ES-I3 (cell line): ENCODE data around the gene PTGIR.

ENCODE experiments used
- H3K36me3 ChIP-seq: 2 replicates; pipeline ENCODE4 v1.6.1; 2013; ENCODE audit warnings: mild to moderate bottlenecking, low read length, control low read depth, moderate library complexity; ENCODE audit not compliant: insufficient read depth
- H3K4me1 ChIP-seq: 2 replicates; pipeline ENCODE4 v1.6.1; 2013; ENCODE audit warnings: mild to moderate bottlenecking, control low read depth, low read length; ENCODE audit not compliant: insufficient read depth
- H3K9ac ChIP-seq: 2 replicates; pipeline ENCODE4 v1.6.1; 2013; ENCODE audit warnings: low read depth, mild to moderate bottlenecking, low read length, moderate library complexity
- H3K9me3 ChIP-seq: 2 replicates; pipeline ENCODE4 v1.6.1; 2013; ENCODE audit warnings: mild to moderate bottlenecking, low read length, moderate library complexity; ENCODE audit not compliant: control insufficient read depth, insufficient read depth

The PTGIR gene

GRCh38 chr19:46614114-46614722 is 10.7 kb downstream of the PTGIR start:
- H3K4me1 ChIP-seq, result no peaks in the 10 kb centered on the region; the same call in 1 of the 2 replicates
- no peak overlapping the region; the same call in 1 of the 2 replicates for H3K9ac ChIP-seq
- H3K36me3 ChIP-seq, result no peaks in the 10 kb centered on the region

DNA sequence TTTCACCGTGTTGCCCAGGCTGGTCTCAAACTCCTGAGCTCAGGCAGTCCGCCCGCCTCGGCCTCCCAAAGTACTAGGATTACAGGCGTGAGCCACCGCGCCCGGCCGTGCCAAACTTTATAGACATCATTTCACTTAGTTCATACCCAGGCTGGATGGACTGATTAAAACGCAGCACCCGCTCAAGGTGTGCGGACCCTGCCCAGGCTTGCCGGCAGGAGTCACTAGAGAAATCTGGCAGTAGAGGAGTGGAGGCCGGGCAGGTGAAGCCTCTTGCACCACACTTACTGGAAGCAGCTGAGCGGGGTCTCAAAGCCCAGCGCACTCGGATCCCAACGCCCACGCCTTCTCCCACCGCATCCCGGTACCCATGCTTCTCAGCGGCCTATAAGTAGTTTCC is 11.4 kb downstream of the PTGIR start:
- H3K9ac ChIP-seq, result no peak overlapping the region; the same call in 1 of the 2 replicates
- no peaks in the 10 kb centered on the region; the same call in 1 of the 2 replicates for H3K4me1 ChIP-seq
- no peaks in the 10 kb centered on the region; the same call in 1 of the 2 replicates for H3K36me3 ChIP-seq
- no peaks in the 10 kb centered on the region for H3K9me3 ChIP-seq

More at GRCh38 chr19:46614114-46614722, 10.7 kb downstream of the PTGIR start:
- no peaks in the 10 kb centered on the region for H3K9me3 ChIP-seq

GRCh38 chr19:46611776-46612175 is 13.1 kb downstream of the PTGIR start:
- Histone ChIP-seq H3K4me1 (no peaks in the 10 kb centered on the region; the same call in 1 of the 2 replicates), H3K9ac (no peak overlapping the region), H3K36me3 (peaks cover 5% of the 10 kb centered on the region; the same call in 1 of the 2 replicates)

DNA sequence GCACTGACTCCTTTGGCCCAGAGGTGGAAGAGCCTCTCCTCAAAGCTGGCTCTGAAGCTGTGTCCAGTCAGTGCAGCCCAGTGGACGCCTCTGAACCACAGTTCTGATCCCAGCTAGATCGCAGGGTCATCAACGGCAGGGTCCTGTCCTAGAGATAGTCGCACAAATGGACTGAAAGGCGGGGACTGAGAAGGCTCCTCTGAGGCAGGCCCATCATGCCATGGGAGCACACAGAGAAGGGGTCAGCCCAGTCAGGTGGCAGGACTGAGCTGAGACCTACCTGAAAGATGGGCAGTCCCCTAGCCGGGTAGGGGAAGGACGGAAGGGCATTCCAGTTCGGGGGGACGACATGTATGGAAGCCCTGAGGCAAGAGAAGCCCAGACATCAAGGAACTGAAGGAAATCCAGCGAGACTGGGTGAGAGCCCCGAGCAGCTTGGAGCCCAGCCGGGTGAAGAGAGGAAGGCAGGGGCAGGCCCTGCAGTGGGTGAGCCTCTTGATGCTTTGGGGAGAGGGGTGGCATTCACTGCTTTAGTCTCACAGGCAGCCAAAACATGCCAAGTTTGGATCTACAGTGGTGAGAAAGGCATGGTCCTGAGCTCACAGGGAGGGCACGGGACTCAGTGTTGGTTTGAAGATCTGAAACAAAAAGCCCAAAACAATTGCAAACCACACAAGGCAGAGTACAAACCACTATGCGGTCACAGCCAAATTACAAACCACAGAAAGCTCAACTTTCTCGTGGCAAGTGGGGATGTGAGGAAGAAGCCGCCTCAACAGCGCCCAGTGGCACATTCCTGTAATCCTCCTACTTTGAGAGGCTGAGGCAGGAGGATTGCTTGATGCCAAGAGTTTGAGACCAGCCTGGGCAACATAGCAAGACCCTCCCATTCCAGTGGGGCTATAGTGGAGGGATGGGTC is 13.8 kb downstream of the PTGIR start:
- H3K4me1 ChIP-seq, result no peaks in the 10 kb centered on the region
- H3K36me3 ChIP-seq, result peaks cover 5% of the 10 kb centered on the region; the same call in 1 of the 2 replicates
- no peaks in the 10 kb centered on the region for H3K9me3 ChIP-seq
- H3K9ac ChIP-seq, result no peak overlapping the region

More at GRCh38 chr19:46611776-46612175, 13.1 kb downstream of the PTGIR start:
- no peaks in the 10 kb centered on the region for H3K9me3 ChIP-seq

DNA sequence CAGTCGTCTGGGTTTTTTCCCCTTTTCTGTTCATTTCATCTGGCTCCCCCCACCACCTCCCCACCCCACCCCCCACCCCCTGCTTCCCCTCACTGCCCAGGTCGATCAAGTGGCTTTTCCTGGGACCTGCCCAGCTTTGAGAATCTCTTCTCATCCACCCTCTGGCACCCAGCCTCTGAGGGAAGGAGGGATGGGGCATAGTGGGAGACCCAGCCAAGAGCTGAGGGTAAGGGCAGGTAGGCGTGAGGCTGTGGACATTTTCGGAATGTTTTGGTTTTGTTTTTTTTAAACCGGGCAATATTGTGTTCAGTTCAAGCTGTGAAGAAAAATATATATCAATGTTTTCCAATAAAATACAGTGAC is 14.5 kb downstream of the PTGIR start:
- Histone ChIP-seq H3K36me3 (peaks cover 5% of the 10 kb centered on the region; the same call in 1 of the 2 replicates), H3K9ac (no peak overlapping the region), H3K9me3 (no peaks in the 10 kb centered on the region), H3K4me1 (no peaks in the 10 kb centered on the region)

DNA sequence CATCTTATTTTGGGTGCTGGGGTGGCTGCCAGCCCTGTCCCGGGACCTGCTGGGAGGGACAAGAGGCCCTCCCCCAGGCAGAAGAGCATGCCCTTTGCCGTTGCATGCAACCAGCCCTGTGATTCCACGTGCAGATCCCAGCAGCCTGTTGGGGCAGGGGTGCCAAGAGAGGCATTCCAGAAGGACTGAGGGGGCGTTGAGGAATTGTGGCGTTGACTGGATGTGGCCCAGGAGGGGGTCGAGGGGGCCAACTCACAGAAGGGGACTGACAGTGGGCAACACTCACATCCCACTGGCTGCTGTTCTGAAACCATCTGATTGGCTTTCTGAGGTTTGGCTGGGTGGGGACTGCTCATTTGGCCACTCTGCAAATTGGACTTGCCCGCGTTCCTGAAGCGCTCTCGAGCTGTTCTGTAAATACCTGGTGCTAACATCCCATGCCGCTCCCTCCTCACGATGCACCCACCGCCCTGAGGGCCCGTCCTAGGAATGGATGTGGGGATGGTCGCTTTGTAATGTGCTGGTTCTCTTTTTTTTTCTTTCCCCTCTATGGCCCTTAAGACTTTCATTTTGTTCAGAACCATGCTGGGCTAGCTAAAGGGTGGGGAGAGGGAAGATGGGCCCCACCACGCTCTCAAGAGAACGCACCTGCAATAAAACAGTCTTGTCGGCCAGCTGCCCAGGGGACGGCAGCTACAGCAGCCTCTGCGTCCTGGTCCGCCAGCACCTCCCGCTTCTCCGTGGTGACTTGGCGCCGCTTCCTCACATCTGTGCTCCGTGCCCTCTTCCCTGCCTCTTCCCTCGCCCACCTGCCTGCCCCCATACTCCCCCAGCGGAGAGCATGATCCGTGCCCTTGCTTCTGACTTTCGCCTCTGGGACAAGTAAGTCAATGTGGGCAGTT is 15.1 kb downstream of the PTGIR start:
- no peaks in the 10 kb centered on the region for H3K4me1 ChIP-seq

DNA sequence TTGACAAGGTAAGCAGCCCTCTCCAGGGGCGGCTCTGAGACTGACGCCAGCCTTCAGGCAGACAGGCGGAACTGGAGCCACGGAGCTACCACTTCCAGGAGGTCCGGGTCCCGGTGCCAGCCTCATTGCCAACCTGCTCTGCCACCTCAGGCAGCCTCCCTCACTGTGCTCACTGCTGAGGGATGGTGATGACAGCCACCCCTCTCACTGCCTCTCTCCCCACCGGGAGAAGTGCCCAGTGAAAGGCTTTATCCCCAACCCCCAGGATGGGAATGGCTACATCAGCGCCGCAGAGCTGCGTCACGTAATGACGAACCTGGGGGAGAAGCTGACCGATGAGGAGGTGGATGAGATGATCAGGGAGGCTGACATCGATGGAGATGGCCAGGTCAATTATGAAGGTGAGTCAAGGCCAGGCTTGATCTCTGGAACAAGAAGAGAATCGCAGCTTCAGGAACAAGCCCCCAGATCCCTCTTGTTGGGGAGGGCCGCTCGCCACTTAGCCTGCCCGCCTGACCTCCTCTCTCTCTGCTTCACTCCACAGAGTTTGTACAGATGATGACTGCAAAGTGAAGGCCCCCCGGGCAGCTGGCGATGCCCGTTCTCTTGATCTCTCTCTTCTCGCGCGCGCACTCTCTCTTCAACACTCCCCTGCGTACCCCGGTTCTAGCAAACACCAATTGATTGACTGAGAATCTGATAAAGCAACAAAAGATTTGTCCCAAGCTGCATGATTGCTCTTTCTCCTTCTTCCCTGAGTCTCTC is 16.1 kb downstream of the PTGIR start:
- Histone ChIP-seq H3K9ac (no peak overlapping the region), H3K36me3 (peaks cover 5% of the 10 kb centered on the region; the same call in 1 of the 2 replicates), H3K4me1 (peaks cover 5% of the 10 kb centered on the region; the same call in 1 of the 2 replicates), H3K9me3 (no peaks in the 10 kb centered on the region)

More for the DNA sequence above, 15.1 kb downstream of the PTGIR start:
- H3K36me3 ChIP-seq, result peaks cover 5% of the 10 kb centered on the region; the same call in 1 of the 2 replicates
- H3K9ac ChIP-seq, result no peak overlapping the region
- H3K9me3 ChIP-seq, result no peaks in the 10 kb centered on the region

- Histone ChIP-seq H3K9me3 (no peaks in the 10 kb centered on the region), H3K4me1 (peaks cover 10% of the 10 kb centered on the region; the same call in 1 of the 2 replicates), H3K9ac (no peak overlapping the region), H3K36me3 (peaks cover 5% of the 10 kb centered on the region; the same call in 1 of the 2 replicates)
Measured at GRCh38 chr19:46608178-46608577, 16.7 kb downstream of the PTGIR start.

DNA sequence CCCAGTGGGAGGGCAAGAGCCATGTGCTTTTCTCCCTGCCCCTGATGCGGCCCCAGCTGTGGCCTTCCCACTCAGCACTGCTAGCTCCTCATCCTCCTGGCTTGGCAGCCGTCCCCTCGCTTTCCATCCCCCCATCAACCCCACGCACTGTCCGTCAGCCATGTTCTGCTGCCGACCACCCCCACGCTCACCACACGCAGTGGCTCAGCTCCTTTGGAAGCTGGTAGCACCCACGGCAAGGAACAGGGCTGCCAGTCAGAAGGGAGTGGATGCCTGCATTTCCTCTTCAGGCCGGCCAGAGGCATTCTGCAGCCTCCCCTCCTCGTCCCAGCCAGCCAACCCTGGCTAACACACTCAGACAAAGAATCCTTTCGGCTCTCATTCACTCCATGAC is 17.4 kb downstream of the PTGIR start:
- H3K36me3 ChIP-seq, result peaks cover 5% of the 10 kb centered on the region; the same call in 1 of the 2 replicates
- no peak overlapping the region for H3K9ac ChIP-seq
- H3K4me1 ChIP-seq, result peaks cover 10% of the 10 kb centered on the region; the same call in 1 of the 2 replicates
- no peaks in the 10 kb centered on the region for H3K9me3 ChIP-seq

- H3K9ac ChIP-seq, result no peak overlapping the region
- peaks cover 5% of the 10 kb centered on the region; the same call in 1 of the 2 replicates for H3K36me3 ChIP-seq
- peaks cover 10% of the 10 kb centered on the region; the same call in 1 of the 2 replicates for H3K4me1 ChIP-seq
- H3K9me3 ChIP-seq, result no peaks in the 10 kb centered on the region
Measured at GRCh38 chr19:46606681-46607447, 18.0 kb downstream of the PTGIR start.

DNA sequence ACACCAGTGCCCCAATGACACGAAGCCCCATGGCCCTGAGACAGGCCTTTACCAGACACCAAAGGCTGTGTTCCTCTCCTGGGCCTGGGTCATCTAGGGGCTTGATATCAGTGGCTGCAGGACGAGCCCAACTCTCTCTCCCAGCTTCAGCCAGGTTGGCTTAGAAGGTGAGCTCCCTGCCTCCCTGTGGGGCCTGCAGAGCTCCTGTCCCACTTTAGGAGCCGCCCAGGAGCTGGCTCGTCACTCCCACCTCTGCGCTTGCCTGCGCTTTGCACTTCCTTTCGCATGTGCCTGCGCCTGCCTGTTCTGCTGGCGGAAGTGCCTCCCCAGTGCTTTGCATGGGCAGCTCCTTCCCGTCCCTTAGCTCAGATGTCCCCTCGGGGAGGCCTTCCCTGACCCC is 18.9 kb downstream of the PTGIR start:
- H3K9me3 ChIP-seq, result no peaks in the 10 kb centered on the region
- no peak overlapping the region for H3K9ac ChIP-seq
- peaks cover 5% of the 10 kb centered on the region; the same call in 1 of the 2 replicates for H3K36me3 ChIP-seq
- peaks cover 10% of the 10 kb centered on the region; the same call in 1 of the 2 replicates for H3K4me1 ChIP-seq

GRCh38 chr19:46605356-46605821 is 19.5 kb downstream of the PTGIR start:
- Histone ChIP-seq H3K9me3 (no peaks in the 10 kb centered on the region), H3K4me1 (peaks cover 10% of the 10 kb centered on the region; the same call in 1 of the 2 replicates), H3K36me3 (peaks cover 5% of the 10 kb centered on the region; the same call in 1 of the 2 replicates), H3K9ac (no peak overlapping the region)
